NB4 (cell line): ENCODE results near the gene KBTBD3.

Source experiments
- DNase-seq: peaks from one replicate; pipeline ENCODE4 v3.0.0; 2010; ENCODE audit warnings: low read depth
- H3K4me3 ChIP-seq: one replicate; pipeline ENCODE4 v1.5.1; 2011; ENCODE audit warnings: mild to moderate bottlenecking, low read depth, low read length, moderate library complexity
- MAX ChIP-seq: IDR thresholded peaks from 2 replicates; pipeline ENCODE4 v1.6.1; 2011; ENCODE audit warnings: low read depth, low read length
- MYC ChIP-seq: IDR thresholded peaks from 2 replicates; pipeline ENCODE4 v1.6.1; 2011; ENCODE audit warnings: low read depth, low read length
- POLR2A ChIP-seq: IDR thresholded peaks from 2 replicates; pipeline ENCODE4 v1.6.1; 2011; ENCODE audit warnings: mild to moderate bottlenecking; ENCODE audit not compliant: insufficient read length; ENCODE audit errors: extremely low read depth
- TF ChIP-seq, protein P1 (sequence below): IDR thresholded peaks from one replicate; pipeline ENCODE4 v1.5.1; 2012; ENCODE audit warnings: low read depth, low read length

Gene KBTBD3

GRCh38 chr11:106076919-106077608, at the start of gene KBTBD3:
KBTBD3 (minus strand) TSS chr11:106077347; CDS start chr11:106059097, 18,250 bp downstream.
- H3K4me3 ChIP-seq, result peak within 1 kb of the TSS; percentile 91
- TF ChIP-seq POLR2A (no peak), MYC (0 out of 2 replicates have a peak, but pooled peaks have one; percentile 7), MAX (peak; percentile 55; the same call in 1 of the 2 replicates)
- DNase-seq, result peak; percentile 99

DNA sequence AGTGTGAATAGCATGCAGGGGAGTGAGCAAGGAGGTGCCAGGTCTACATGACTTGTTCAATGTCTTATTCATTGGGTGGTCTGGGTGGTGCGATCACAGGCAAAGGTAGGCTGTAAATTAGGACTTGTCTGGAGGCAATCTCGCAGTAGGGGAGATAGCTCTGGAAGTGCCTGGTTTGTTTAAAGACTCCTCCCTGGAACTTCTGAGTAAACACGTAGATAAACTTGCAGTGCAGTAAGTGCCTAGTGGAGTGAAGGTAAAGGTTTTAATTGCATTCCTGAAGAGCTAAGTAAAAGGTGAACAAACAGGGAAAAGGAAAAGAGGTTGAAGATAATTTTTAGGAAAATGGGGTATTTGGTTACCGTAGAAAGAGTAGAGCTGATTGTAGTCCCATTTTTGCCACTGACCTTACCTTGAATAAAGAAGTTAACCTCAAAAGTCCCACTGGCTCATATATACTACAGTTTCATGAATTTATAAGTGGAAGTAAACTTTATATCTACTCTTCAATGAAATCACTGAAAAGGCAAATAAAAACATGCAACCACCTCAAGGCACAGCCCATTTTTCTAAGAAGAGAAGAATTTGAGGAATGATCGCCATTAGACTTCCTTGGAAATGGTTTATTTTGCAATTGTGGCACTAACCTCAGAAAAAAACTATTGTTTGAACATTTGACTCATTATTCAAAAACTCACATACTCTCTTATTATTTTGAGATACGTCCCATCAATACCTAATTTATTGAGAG, 44.6 kb upstream of the KBTBD3 start:
- DNase-seq, result no peak
- no peak overlapping the region for H3K4me3 ChIP-seq
- no peak for TF ChIP-seq POLR2A
- TF ChIP-seq MYC, result no peak
- no peak for TF ChIP-seq MAX
- TF ChIP-seq, protein P1, sequence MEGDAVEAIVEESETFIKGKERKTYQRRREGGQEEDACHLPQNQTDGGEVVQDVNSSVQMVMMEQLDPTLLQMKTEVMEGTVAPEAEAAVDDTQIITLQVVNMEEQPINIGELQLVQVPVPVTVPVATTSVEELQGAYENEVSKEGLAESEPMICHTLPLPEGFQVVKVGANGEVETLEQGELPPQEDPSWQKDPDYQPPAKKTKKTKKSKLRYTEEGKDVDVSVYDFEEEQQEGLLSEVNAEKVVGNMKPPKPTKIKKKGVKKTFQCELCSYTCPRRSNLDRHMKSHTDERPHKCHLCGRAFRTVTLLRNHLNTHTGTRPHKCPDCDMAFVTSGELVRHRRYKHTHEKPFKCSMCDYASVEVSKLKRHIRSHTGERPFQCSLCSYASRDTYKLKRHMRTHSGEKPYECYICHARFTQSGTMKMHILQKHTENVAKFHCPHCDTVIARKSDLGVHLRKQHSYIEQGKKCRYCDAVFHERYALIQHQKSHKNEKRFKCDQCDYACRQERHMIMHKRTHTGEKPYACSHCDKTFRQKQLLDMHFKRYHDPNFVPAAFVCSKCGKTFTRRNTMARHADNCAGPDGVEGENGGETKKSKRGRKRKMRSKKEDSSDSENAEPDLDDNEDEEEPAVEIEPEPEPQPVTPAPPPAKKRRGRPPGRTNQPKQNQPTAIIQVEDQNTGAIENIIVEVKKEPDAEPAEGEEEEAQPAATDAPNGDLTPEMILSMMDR, result no peak

GRCh38 chr11:106105986-106106385, 28.8 kb upstream of the KBTBD3 start:
- DNase-seq, result no peak
- TF ChIP-seq POLR2A, result no peak
- TF ChIP-seq MAX, result no peak
- no peak for TF ChIP-seq MYC
- TF ChIP-seq, protein P1, result no peak

GRCh38 chr11:106101819-106102218, 24.7 kb upstream of the KBTBD3 start:
- TF ChIP-seq, protein P1, result no peak
- TF ChIP-seq MAX (no peak), MYC (no peak), POLR2A (no peak)
- DNase-seq, result no peak
- no peak overlapping the region for H3K4me3 ChIP-seq

More at GRCh38 chr11:106105986-106106385, 28.8 kb upstream of the KBTBD3 start:
- H3K4me3 ChIP-seq, result no peak overlapping the region

- no peak overlapping the region for H3K4me3 ChIP-seq
- DNase-seq, result no peak
- TF ChIP-seq MYC, result no peak
- TF ChIP-seq, protein P1, result no peak
These were observed 24.2 kb upstream of the KBTBD3 start for GRCh38 chr11:106101370-106101769.

GRCh38 chr11:106098893-106099553, 21.9 kb upstream of the KBTBD3 start:
- DNase-seq, result no peak
- TF ChIP-seq MAX, result no peak
- TF ChIP-seq POLR2A, result no peak
- no peak for TF ChIP-seq MYC
- TF ChIP-seq, protein P1, result no peak
- no peak overlapping the region for H3K4me3 ChIP-seq
